ENCODE measurements around the gene KLHL26.

GRCh38 chr19:18719541-18719940 lies 82.7 kb downstream of the KLHL26 start:
- TF ChIP-seq CEBPG (CRISPR knock-in tag; IDR thresholded peaks at IDR 0.05) (no peak), CEBPG (tag; conservative IDR thresholded peaks at IDR 0.05 in 1 of 2, IDR thresholded peaks at IDR 0.05 in 1 of 2) (no peak), SMAD1 (IDR thresholded peaks at IDR 0.05; ENCODE audit: low read depth, low read length, partially characterized antibody) (no peak), ZNF398 (CRISPR knock-in tag; IDR thresholded peaks at IDR 0.05) (no peak), FOXK1 (CRISPR knock-in tag; IDR thresholded peaks at IDR 0.05; ENCODE audit: borderline replicate concordance) (no peak), TCF7L2 (IDR thresholded peaks at IDR 0.05; ENCODE audit: low read depth, low read length) (no peak), BCL6 (CRISPR knock-in tag; IDR thresholded peaks at IDR 0.05) (no peak), CREM (IDR thresholded peaks at IDR 0.05; ENCODE audit: low read depth) (no peak), POLR2H (tag; IDR thresholded peaks at IDR 0.05; ENCODE audit: low read depth) (no peak), ZBTB7A (IDR thresholded peaks at IDR 0.05; ENCODE audit: borderline replicate concordance, control insufficient read depth, low read depth, low read length) (no peak), NR3C1 (CRISPR knock-in tag; IDR thresholded peaks at IDR 0.05) (no peak)
- TF ChIP-seq, protein P1, sequence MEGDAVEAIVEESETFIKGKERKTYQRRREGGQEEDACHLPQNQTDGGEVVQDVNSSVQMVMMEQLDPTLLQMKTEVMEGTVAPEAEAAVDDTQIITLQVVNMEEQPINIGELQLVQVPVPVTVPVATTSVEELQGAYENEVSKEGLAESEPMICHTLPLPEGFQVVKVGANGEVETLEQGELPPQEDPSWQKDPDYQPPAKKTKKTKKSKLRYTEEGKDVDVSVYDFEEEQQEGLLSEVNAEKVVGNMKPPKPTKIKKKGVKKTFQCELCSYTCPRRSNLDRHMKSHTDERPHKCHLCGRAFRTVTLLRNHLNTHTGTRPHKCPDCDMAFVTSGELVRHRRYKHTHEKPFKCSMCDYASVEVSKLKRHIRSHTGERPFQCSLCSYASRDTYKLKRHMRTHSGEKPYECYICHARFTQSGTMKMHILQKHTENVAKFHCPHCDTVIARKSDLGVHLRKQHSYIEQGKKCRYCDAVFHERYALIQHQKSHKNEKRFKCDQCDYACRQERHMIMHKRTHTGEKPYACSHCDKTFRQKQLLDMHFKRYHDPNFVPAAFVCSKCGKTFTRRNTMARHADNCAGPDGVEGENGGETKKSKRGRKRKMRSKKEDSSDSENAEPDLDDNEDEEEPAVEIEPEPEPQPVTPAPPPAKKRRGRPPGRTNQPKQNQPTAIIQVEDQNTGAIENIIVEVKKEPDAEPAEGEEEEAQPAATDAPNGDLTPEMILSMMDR (IDR thresholded peaks at IDR 0.05 in 2 of 3, conservative IDR thresholded peaks at IDR 0.05 in 1 of 3; ENCODE audit: insufficient read depth in 2 of 3, low read depth in 1 of 3, low read length in 3 of 3), result no peak
